Measurements from ENCODE around the gene NRF1.

- TF ChIP-seq CTCF (conservative IDR thresholded peaks at IDR 0.05) (no peak), EZH2 (IDR thresholded peaks at IDR 0.05; ENCODE audit: low read depth) (no peak)
Measured at GRCh38 chr7:129611246-129612111, at the start of gene NRF1.

Data from PC-9 (cell line).